HG03469 (cell line): ENCODE measurements around the gene TMEM179.

Source experiments
- ATAC-seq: cut with Tn5 transposase; IDR thresholded peaks from one replicate; pipeline ENCODE4 v1.9.1; 2021; ENCODE audit warnings: mild to moderate bottlenecking, moderate library complexity, moderate number of reproducible peaks; ENCODE audit not compliant: unreplicated experiment

The TMEM179 gene

GRCh38 chr14:104573930-104574329 is 30.6 kb downstream of the TMEM179 start:
- no peak for ATAC-seq

GRCh38 chr14:104572668-104573067 is 31.9 kb downstream of the TMEM179 start:
- ATAC-seq = no peak

DNA sequence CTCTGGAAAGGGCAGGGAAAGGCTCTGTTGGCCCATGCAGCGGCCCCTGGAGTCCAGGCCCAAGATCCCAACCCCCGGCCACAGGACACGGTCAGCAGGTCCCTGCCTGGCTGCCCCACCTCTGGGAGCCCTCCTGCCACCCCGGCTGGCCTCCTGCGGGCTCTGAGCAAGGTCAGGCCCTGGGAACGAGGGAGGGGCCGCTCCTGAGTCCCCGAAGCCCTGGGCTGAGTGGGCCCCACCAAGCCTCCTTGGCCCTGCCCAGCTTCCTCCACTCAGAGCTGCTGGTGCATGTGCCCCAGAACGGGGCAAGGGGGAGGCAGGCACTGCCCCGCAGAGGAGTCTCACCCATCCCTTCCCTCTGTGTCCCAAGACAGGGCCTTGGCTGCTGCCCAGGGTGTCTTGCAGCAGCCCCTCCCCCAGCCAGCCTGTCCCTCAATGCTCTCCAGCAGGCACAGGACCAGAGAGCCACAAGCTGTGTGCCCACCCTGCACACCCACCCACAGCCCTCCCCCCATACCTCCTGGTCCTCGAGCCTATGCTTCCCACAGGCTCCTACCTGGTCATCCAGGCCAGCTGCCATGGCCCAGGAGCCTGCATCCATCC is 32.4 kb downstream of the TMEM179 start:
- no peak for ATAC-seq

- ATAC-seq = no peak
Observed at GRCh38 chr14:104571246-104571645, 33.3 kb downstream of the TMEM179 start.

GRCh38 chr14:104569435-104569834 is 35.1 kb downstream of the TMEM179 start:
- ATAC-seq = no peak

GRCh38 chr14:104568620-104569019 is 36.0 kb downstream of the TMEM179 start:
- ATAC-seq = no peak

DNA sequence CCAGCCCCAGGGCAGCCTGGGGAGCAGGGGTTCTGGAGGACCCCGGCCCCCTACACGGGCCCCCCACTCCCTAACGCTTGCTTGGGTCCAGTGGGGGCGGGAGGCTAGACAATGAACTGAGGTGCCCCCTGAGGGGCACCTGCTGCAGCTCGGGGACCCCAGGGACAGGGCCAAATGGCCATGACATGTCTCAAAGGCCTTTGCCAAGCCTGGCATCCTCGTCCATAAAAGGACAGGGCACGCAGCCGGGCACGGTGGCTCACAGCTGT is 36.7 kb downstream of the TMEM179 start:
- no peak for ATAC-seq

- ATAC-seq = no peak
Observed at GRCh38 chr14:104567141-104567956, 37.2 kb downstream of the TMEM179 start.

DNA sequence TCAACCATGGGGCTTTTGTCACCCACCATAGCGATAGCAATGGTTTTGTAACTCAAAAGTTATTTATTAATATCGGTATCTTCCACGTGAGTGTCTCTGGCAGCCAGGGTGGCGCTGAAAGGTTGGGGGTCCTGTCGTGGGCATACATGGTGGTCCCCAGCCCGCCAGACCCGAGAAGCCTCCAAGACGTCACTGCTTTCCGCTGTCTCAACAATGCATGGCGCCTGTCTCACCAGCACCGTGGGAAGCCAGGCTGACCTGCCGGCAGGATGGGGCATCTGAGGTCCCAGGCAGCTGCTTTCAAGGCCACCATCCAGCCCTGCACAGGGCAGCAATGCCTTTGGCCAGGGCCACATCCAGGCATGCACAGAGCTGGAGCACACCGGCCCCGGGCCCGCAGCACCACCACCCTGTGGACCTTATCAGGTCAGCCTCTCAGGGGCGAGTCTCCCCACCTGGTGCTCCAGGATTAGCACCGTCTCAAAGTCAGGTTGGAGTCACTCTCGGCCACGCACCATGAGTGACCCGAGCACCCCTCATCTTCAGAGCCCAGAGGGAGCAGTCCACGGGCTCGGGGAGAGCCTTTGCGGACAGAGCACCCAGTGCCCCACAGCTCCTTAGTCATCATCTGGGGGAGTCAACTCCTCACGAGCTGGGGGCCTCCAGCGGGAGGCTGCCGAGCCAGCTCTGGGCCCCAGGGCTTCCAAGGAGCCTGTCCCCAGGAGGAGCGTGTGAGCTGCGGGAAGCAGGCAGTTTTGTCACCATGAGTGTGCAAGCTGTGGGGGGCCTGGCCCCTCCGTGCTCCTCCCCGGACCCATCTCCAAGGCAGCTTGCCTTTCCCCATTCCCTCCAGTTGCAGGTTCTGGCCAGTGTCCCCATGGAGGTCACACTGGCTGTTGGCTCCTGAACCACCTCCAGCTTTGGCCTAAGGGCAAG is 39.6 kb downstream of the TMEM179 start:
- ATAC-seq = no peak

- no peak for ATAC-seq
Observed at GRCh38 chr14:104563742-104564615, 40.6 kb downstream of the TMEM179 start.

GRCh38 chr14:104563191-104563741 is 41.3 kb downstream of the TMEM179 start:
- ATAC-seq = no peak

DNA sequence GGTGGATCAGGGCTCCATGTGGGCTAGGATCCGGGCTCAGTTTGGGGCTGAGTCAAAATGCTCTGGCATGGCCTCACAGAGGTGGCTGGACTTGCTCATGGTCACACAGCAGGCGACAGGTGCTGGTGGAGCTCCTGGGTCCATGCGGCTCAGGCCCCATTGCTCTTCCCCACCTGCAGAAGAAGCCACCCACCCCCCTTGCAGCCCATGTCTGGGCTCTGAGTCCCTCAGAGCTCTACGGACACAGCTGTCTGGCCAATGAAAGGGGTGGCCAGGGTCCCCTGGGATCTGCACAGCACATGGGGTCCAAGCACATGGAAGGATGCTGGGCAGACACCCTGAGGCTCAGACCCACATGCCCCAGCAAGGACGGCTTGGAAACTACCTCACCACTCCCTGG is 42.0 kb downstream of the TMEM179 start:
- ATAC-seq = no peak

DNA sequence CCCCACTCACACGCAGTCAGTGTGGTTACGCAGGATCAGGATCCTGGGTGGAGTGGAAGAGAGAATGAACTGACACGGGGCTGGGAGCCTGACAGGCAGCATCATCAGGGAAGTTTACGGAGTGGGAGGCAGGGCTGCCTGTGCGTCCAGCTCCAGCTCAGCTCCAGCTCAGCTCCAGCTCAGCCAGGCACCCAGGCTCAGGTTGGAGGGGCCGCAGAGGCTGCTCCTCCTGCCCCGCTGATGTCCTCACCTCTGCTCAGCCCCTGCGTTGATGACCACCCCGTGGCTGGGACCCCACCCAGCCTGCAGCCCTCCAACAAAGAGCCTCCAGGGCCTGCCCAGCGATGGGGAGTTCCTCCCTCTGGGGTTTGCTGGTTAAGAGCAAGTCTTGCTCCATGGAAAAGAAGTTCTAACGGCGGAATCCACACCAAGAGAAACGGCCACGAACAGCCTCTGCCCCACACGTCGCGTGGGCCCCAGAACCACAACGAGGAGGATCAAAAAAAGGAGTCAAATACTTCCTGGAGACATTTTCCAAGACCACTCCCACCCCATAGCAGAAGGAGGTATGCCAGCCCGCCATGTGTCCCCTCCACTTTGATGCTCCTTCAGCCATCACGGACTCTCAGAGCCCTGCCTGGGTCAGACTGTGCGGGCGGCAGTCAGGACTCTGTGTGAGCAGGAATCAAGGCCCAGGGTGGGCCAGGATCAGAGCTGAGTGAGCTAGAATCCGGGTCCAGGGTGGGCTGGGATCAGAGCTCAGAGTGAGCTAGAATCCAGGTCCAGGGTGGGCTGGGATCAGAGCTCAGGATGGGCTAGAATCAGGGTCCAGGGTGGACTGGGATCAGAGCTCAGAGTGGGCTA is 42.7 kb downstream of the TMEM179 start:
- no peak for ATAC-seq

- ATAC-seq = no peak
Observed at GRCh38 chr14:104561124-104561557, 43.4 kb downstream of the TMEM179 start.

DNA sequence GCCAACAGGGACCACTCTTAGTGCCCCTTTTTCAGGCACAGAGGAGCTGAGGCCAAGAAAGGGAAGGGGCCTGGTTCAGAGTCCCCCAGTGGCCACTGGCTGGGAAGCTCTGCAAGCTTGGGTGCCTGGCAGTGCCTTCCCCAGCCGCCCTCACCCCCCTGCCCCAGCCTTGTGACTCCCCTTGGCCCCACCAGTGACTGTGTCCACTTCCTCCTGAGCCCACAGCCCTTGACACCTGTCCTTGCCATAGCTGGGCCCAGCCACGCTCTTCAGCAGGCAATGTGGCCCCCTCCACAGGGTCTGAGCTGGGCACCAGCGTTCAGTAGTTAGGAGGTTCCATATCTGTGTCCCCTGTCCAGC is 44.0 kb downstream of the TMEM179 start:
- ATAC-seq = no peak

GRCh38 chr14:104559804-104560585 is 44.6 kb downstream of the TMEM179 start:
- ATAC-seq = no peak

- ATAC-seq = no peak
Observed at GRCh38 chr14:104559028-104559803, 45.4 kb downstream of the TMEM179 start.
